Stimulated activated CD4-positive, alpha-beta T cell treated with anti-CD3 and anti-CD28 coated beads, TNF-alpha, amount 100 ng/mL, for 24 hours (primary cell): ENCODE measurements around the gene ZNF823.
"Not testable (repeated sequence)": the region's sequence is repeated elsewhere in the genome, so short reads cannot be mapped to it uniquely, and the experiment has no call there.

Experiments used
- DNase-seq, 3 experiments: peaks; one replicate each; pipeline ENCODE4 v3.0.0-alpha.2; 2020; ENCODE audit warnings: low read depth in 3 of 3

Gene ZNF823

DNA sequence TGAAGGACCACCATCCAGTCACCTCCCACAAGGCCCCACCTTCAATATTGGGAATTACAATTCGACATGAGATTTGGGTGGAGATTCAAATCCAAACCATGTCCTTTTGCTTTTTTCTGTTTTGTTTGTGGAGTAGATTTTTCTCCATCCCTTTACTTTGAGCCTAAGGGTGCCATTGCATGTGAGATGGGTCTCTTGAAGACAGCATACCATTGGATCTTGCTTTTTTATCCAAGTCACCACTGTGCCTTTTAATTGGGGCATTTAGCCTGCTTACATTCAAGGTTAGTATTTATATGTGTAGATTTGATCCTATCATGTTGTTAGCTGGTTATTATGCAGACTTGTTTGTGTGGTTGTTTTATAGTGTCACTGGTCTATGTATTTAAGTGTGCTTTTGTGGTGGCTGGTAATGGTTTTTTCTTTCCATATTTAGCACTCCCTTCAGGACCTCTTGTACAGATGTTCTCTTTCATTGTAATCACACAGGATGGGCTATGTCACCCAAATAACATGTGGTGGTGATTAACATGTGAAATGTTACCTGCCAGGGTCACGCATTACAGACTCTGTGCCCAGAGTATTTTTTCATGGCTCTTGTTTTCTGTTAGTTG lies 58.0 kb downstream of the ZNF823 start:
- no peak for DNase-seq

DNA sequence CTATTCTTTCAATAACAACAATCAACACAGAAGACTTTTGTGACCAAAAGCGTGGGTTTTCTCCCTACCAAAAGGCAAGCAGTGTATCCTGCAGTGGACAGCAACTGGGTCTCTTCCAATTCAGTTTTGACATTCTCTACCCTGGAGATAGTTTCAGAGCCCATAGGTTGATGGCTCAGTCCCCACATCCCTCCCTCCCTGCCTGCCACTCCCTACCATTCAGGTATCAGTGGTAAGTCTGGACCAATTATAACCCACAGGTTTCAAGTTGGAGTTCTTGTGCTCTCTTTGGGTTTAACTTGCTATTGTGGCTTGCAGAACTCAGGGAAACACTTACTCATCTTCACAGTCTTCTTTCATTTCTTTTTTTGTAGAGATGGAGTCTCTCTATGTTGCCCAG lies 60.2 kb downstream of the ZNF823 start:
- no peak for DNase-seq

DNA sequence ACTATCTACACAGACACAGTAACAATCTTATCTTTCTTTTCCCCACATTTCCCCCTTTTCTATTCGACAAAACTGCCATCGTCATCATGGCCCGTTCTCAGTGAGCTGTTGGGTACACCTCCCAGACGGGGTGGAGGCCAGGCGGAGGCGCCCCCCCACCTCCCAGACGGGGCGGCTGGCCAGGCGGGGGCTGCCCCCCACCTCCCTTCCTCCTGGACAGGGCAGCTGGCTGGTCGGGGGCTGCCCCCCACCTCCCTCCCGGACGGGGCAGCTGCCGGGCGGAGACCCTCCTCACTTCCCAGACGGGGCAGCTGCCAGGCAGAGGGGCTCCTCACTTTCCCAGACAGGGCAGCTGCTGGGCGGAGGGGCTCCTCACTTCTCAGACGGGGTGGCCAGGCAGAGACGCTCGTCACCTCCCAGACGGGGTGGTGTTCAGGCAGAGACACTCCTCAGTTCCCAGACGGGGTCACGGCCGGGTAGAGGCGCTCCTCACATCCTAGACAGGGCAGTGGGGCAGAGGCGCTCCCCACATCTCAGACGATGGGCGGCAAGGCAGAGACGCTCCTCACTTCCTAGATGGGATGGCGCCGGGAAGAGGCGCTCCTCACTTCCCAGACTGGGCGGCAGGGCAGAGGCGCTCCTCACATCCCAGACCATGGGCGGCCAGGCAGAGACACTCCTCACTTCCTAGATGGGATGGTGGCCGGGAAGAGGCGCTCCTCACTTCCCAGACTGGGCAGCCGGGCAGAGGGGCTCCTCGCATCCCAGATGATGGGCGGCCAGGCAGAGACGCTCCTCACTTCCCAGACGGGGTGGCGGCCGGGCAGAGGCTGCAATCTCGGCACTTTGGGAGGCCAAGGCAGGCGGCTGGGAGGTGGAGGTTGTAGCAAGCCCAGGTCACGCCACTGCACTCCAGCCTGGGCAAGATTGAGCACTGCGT lies 61.8 kb downstream of the ZNF823 start:
- DNase-seq: not testable (repeated sequence)

DNA sequence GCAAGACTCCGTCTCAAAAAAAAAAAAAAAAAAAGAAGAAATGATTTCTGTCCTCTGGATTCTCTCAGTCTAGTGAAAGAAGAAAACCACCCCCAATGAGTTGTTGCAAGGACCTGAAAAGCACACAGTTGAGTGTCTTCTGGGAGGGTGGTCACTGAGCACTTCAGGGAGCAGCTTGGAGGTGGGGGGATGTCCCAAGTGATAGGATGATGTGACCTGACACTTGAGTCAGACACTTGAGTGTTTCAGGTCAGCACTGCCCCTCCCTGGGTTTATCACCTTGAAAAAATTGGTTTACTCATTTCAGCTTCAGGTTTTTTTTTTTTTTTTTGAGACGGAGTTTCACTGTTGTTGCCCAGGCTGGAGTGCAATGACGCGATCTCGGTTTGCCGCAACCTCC lies 63.2 kb downstream of the ZNF823 start:
- no peak for DNase-seq

DNA sequence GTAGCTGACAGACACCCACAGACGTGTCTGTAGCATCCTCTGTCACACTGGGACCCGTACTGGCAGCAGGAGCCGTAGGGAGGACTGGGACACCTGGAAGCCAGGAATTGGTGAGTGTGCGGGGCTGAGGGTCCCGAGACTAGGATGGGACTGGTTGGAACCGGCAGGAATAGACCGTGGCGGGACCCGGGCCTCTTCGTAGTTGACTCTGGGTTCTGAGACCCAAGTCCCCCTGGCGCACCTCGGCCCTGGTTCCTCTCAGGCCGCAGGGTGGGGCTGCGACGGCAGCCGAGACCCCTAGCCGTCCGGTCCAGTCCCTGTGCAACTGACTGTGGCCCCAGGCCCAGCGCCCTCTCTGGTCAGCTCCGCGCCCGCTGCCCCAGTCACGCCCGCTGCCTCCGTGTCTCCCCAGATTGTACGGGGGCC lies 64.7 kb downstream of the ZNF823 start:
- no peak for DNase-seq

DNA sequence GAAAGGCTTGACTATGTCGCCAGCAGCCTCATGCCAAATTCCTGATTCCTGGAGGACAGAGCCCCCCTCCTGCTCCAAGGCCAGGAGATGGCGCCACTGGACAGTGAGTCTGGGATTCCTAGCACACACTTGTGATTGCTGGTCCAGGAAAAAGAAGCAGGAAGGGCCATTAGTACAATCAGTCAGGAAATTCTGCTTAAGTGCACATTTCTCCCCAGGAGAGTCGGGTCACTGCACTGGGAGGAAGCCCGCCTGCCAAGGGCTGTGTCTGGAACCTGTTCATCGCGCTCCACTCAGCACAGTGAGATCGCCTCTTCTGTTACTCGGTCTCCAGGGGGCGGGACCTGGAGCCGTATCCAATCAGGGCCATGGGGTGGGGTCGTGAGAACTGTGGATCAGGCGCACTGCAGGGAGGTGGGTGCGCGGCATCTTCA lies 65.1 kb downstream of the ZNF823 start:
- DNase-seq: peak in 1 of 3 experiments; percentile 33
